Dermis blood vessel endothelial cell (primary cell): ENCODE results near the gene COX10. TPM values are rescaled to one million over a fixed set of nuclear protein-coding genes. Genes with fewer than 3 reads are reported as not detected.
"Not testable (repeated sequence)": the region's sequence is repeated elsewhere in the genome, so short reads cannot be mapped to it uniquely, and the experiment has no call there.

Source experiments
- DNase-seq: peaks from one replicate; pipeline ENCODE4 v3.0.0; 2010
- total RNA-seq: library from RNA; depleted of rRNA; stranded (reverse); fragments of >200 nt; gene quantifications from 2 replicates; pipeline ENCODE4 v1.2.3, GENCODE V29; 2014

Gene COX10
- total RNA-seq, 1 donor from 2014 or later, result 21.1 TPM

GRCh38 chr17:14123619-14124278 lies 54.4 kb downstream of the COX10 start:
- DNase-seq, result no peak

- no peak for DNase-seq
Observed at GRCh38 chr17:14124854-14125253, 55.5 kb downstream of the COX10 start.

GRCh38 chr17:14125518-14126137 lies 56.3 kb downstream of the COX10 start:
- DNase-seq, result no peak

- DNase-seq, result no peak
Observed at GRCh38 chr17:14133104-14133503, 63.8 kb downstream of the COX10 start.

GRCh38 chr17:14134456-14134855 lies 65.2 kb downstream of the COX10 start:
- DNase-seq, result no peak

GRCh38 chr17:14135906-14136590 lies 66.7 kb downstream of the COX10 start:
- no peak for DNase-seq

GRCh38 chr17:14138649-14139048 lies 69.3 kb downstream of the COX10 start:
- no peak for DNase-seq

GRCh38 chr17:14143688-14144087 lies 74.4 kb downstream of the COX10 start:
- peak; percentile 7 for DNase-seq

- no peak for DNase-seq
Observed at GRCh38 chr17:14144508-14144907, 75.2 kb downstream of the COX10 start.

- peak; percentile 42 for DNase-seq
Observed at GRCh38 chr17:14149751-14150150, 80.4 kb downstream of the COX10 start.

GRCh38 chr17:14150619-14151018 lies 81.3 kb downstream of the COX10 start:
- DNase-seq, result no peak

- DNase-seq, result no peak
Observed at GRCh38 chr17:14152721-14153120, 83.4 kb downstream of the COX10 start.

- no peak for DNase-seq
Observed at GRCh38 chr17:14153374-14153773, 84.1 kb downstream of the COX10 start.

- DNase-seq, result no peak
Observed at GRCh38 chr17:14156689-14157088, 87.4 kb downstream of the COX10 start.

GRCh38 chr17:14157822-14158221 lies 88.5 kb downstream of the COX10 start:
- DNase-seq, result no peak

GRCh38 chr17:14158707-14159106 lies 89.4 kb downstream of the COX10 start:
- no peak for DNase-seq

- no peak for DNase-seq
Observed at GRCh38 chr17:14161419-14161818, 92.1 kb downstream of the COX10 start.

- DNase-seq, result no peak
Observed at GRCh38 chr17:14165616-14166015, 96.3 kb downstream of the COX10 start.

GRCh38 chr17:14167831-14168230 lies 98.5 kb downstream of the COX10 start:
- DNase-seq, result not testable (repeated sequence)

GRCh38 chr17:14168582-14168981 lies 99.3 kb downstream of the COX10 start:
- DNase-seq, result no peak

GRCh38 chr17:14169287-14169686 lies 100.0 kb downstream of the COX10 start:
- DNase-seq, result no peak

- no peak for DNase-seq
Observed at GRCh38 chr17:14169901-14170300, 100.6 kb downstream of the COX10 start.

GRCh38 chr17:14176989-14177388 lies 107.7 kb downstream of the COX10 start:
- not testable (repeated sequence) for DNase-seq

- DNase-seq, result not testable (repeated sequence)
Observed at GRCh38 chr17:14177801-14178200, 108.5 kb downstream of the COX10 start.
